HG02642 (cell line): ENCODE results near the gene C8G.

Source experiments
- ATAC-seq: cut with Tn5 transposase; IDR thresholded peaks from one replicate; pipeline ENCODE4 v1.9.1; 2021; ENCODE audit warnings: mild to moderate bottlenecking; ENCODE audit not compliant: unreplicated experiment, poor library complexity

Gene C8G

DNA sequence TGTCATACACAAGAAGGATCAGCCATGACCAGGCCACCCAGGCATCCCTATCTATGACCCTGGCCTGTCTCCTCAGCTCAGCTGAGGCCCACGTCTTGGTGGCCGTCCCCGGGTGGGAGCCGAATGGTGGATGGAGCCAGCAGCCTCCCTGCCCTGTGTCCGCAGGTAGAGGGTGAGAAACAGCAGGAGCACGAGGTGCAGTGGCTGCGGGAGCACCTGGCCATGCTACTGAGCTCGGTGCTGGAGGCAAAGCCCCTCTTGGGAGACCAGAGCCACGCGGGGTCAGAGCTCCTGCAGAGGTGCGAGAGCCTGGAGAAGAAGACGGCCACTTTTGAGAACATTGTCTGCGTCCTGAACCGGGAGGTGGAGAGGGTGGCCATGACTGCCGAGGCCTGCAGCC lies 25.0 kb upstream of the C8G start:
- no peak for ATAC-seq

DNA sequence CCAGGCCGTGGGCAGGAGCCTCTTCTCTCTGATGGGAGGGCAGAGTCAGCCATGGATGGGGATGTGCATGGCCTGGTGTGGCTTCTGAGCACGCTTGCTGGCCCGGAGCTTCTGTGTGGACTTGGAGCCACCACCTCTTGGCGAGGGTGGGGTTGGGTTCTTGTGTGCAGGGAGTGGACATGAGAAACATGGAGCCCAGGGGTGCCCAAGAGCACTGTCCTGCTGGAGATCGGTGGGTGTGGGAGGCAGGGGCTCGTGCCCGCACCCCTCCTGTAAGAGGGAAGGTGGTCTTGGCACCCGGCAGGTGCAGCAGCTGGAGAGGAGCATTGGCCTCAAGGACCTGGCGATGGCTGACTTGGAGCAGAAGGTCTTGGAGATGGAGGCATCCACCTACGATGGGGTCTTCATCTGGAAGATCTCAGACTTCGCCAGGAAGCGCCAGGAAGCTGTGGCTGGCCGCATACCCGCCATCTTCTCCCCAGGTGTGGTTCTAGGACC lies 24.3 kb upstream of the C8G start:
- no peak for ATAC-seq

DNA sequence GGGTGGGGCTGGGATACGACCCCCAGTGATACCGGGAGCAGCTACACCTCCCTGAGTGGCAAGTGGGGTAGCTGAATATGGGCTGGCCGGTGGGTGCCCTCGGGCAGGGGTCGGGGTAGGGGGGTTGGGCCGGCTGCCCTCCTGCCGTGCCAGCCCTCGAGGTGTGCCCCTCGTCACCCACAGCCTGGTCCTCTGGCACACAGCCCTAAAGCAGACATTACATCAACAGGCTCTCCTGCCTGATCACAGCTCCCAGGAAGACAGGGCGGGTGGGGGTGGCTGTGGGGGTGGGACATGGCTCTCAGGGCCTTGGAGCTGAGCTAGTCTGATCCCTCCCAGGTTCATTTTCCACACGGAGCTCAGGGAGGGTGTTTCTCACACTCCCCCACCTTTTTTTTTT lies 23.7 kb upstream of the C8G start:
- ATAC-seq = no peak

DNA sequence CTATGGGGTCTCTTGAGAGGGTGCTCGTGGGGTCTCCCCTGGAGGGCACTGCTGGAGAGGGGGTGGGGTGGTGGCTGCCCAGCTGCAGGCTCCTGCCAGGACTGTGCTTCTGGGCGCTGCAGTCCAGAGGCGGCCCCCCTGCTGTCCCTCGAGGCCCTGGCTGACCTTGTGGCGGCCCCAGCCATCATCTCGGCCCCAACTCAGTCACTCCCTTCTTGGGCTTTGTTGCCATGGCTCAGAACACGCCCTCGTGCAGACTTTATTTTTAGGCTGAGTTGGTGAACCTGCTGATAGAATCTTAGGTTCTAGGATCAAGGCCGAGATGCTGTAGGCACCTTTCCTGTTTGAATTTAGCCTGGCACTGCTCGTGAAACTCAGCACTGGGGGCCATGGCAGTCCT lies 23.3 kb upstream of the C8G start:
- ATAC-seq = no peak

DNA sequence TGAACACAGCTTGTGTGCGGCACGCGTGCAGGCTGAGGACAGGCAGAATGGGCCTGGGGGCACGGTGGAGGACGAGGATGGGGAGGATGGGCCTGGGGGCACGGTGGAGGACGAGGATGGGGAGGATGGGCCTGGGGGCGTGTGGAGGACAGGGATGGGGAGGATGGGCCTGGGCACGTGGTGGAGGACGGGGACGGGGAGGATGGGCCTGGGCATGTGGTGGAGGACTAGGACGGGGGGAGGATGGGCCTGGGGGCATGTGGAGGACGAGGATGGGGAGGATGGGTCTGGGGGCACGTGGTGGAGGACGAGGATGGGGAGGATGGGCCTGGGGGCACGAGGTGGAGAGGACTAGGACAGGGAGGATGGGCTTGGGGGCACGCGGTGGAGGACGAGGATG lies 22.5 kb upstream of the C8G start:
- no peak for ATAC-seq

DNA sequence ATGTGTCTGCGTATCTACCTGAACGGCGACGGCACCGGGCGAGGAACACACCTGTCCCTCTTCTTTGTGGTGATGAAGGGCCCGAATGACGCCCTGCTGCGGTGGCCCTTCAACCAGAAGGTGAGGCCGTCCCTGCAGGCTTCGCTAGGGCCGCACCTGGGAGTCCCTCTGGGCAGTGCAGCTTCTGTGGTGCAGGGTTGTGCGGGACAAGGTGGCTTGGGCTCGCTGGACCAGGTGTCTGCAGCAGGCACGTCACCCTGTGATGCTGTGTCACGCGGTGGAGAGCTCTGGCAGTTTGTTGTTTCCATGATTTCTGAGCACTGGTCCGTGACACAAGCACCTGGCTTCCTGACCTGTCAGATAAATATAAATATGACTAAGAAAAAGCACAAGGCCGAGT lies 21.2 kb upstream of the C8G start:
- ATAC-seq = no peak

DNA sequence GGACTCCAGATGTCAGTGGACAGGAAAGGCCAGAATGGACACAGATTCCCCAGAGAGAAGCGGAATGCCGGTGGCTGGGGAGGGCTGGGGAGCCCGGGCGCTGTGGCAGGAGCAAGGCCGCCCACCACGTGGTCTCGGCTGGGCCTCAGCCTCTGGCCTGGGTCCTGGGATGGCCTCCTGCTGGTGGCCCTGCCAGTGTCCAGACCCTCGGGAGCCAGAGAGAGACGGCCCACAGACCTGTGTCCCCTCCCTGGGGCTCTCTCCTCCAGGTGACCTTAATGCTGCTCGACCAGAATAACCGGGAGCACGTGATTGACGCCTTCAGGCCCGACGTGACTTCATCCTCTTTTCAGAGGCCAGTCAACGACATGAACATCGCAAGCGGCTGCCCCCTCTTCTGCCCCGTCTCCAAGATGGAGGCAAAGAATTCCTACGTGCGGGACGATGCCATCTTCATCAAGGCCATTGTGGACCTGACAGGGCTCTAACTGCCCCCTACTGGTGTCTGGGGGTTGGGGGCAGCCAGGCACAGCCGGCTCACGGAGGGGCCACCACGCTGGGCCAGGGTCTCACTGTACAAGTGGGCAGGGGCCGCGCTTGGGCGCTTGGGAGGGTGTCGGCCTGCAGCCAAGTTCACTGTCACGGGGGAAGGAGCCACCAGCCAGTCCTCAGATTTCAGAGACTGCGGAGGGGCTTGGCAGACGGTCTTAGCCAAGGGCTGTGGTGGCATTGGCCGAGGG lies 19.5 kb upstream of the C8G start:
- ATAC-seq = no peak

DNA sequence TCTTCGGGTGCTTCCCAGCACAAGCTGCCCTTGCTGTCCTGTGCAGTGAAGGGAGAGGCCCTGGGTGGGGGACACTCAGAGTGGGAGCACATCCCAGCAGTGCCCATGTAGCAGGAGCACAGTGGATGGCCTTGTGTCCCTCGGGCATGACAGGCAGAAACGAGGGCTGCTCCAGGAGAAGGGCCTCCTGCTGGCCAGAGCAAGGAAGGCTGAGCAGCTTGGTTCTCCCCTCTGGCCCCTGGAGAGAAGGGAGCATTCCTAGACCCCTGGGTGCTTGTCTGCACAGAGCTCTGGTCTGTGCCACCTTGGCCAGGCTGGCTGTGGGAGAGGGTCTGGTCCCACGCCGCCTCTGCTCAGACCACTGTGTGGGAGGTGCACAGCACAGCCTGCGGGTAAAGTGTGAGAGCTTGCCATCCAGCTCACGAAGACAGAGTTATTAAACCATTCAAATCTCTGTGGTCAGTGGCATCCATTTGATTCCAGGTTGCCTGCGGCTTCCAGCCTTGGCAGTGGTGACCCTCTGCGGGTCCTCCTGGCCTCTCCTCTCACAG lies 18.8 kb upstream of the C8G start:
- ATAC-seq = no peak

DNA sequence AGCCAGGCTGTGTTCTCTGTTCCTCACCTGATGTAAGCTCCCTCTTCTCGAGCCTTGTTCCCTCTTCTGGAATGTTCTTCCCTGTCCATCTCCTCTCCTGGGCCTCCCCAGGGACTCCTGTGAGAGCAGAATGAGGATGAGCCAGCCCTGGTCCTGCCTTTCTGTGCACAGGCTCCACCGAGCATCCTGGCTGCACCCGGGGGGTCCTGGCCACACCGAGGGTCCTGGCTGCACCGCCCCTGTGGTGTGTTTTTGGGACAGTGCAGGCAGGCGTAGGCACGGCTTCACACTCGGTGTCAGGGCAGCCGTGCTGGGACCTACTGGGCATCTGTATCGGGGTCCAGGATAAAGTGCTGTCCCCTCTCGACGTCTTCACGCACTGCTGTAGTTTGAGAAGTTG lies 18.3 kb upstream of the C8G start:
- ATAC-seq = no peak

DNA sequence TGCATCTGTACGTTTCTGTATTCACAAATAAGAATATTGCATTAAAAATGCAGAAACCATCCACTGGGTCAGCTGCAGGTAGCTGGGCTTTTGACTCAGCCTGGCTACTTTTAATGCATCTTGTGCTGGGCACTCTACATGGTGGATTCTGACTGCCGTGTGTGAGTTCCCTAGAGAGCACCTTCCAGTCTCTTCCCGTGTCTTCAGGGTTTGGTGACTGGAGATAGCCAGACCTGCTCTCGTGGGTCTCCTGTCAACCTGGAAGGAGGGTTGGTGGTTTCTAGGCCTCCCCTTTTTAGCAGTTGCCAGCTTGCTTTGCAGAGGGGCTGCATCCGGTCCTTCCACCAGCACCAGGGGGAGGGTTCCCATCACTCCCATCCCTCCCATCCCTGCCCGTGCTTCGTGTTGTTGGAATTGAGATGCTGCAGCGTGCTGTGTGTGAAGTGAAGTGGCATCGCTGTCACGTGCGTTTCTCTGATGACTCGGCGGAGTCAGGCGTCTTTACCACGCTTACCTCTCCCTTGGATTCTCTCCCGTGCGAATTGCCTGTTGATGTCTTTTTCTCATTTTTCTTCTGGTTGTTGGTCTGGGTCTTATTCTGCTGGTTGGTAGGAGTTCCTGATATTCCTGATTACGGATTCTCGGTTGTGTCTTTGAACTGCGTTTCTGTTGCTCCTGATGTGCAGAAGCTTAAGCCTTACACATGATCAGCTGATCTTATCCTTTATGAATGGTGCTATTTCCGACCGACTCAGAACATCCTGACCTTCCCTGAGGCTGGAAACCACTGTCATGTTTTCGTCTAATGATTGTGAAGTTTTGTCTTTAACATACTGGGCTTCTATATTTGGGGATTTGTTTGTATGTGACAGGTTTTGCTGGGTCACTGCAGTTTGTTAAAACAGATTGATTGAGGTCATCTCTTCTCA lies 17.4 kb upstream of the C8G start:
- no peak for ATAC-seq

DNA sequence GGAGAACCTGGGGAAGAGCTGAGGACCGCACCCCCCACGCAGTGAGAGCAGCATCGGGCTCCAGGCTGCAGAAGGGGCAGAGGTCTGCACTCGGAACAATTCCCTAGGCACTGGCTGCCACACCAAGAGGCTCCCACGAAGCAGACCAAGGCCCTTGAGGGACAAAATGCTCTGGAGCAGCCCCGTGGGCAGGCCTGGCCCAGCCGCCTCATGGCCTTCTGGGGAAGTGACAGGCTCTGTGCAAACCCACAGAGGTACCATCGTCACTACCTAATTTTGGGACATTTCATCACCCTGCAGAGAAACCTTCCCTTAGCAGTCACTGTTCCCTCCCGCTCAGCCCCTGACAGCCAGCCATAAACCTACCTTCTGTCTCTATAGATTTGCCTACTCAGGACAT lies 16.5 kb upstream of the C8G start:
- no peak for ATAC-seq

DNA sequence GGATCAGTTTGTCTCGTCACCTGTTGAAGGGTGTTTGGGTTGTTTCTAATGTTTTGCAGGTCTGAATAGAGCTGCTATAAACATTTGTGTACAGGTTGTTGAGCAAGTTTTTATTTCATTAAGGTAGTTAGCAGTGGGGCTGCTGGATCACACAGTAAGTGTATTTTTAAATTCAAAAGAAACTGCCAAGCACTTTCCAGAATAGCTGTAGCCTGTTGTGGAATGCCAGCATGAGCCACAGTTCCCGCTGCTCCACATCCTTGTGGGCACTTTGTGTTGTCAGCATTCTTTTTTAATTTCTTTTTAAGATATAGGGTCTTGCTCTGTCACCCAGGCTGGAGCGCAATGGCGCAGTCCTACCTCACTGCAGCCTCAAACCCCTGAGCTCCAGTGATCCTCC lies 15.0 kb upstream of the C8G start:
- no peak for ATAC-seq

DNA sequence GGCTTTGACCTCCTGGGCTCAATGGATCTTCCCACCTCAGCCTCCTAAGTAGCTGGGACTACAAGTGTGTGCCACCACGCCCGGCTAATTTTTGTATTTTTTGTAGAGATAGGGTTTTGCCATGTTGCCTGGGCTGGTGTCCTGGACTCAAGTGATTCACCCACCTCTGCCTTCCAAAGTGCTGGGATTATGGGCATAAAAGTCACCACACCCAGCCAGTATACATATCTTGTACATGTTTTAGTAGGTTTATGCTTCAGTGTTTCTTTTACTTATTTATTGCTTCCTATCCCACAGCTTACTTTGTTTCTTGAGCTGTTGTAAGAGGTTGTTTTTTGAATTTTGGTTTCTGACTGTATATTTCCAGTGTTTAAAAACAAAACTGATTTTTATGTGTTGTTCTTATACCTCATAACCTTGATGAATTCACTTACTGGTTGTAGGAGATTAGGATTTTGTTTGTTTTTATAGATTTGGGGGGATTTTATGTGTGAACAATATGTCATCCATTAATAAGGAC lies 13.4 kb upstream of the C8G start:
- no peak for ATAC-seq

DNA sequence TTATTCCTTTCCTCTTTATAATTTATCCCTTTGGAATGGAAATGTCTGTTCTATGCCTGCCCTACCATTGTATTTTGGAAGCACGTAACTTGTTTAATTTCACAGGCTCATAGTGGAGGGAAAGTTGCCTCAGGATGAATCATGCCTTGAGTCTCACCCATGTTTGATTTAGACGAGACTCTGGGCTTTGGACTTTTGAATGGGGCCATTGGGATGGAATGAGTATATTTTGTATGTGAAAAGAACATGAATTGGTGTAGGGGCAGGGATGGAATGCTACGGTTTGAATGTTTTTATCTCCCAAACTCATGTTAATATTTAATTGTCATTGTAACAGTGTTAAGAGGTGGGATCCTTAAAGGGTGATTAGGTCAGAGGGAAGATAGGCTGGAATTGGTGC lies 10.8 kb upstream of the C8G start:
- no peak for ATAC-seq

DNA sequence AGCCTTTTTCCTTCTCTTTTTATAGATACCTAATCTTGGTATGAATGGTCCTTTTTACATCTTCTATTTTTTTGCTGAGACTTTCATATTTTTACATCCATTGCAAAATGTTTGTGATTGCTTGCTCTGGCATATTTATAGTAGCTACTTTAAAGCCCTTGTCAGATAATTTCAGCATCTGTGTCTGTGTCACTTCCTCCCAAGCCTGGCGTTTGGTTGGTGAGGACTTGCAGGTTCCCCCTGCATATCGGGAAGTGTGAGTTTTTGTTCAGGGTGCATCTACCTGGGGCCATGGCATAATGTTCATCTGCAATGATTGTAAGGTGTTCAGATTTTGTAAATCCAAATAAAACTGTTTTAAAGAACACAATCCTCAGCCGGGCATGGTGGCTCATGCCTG lies 9.4 kb upstream of the C8G start:
- no peak for ATAC-seq

DNA sequence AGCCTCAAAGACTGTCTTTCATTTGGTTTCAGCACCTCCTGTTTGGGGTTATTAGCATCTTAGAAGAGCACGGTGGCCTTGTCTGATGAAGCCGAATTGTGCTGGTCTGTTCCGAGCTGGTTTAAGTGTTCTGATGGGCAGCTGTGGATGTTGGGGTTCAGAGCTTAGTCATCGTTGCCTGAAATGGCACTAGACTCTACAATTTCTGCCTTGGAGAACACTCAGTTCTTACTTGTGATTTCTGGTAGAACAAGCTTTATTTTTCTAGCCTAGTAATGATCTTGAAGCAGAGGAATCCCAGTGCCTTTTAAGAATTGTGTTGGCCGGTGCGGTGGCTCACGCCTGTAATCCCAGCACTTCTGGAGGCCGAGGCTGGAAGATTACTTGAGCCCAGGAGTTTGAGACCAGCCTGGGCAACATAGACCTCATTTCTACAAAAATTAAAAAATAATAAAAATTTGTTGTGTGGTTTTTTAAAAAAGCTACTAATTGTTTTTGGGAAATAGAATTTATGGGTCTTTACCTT lies 8.3 kb upstream of the C8G start:
- ATAC-seq = no peak

DNA sequence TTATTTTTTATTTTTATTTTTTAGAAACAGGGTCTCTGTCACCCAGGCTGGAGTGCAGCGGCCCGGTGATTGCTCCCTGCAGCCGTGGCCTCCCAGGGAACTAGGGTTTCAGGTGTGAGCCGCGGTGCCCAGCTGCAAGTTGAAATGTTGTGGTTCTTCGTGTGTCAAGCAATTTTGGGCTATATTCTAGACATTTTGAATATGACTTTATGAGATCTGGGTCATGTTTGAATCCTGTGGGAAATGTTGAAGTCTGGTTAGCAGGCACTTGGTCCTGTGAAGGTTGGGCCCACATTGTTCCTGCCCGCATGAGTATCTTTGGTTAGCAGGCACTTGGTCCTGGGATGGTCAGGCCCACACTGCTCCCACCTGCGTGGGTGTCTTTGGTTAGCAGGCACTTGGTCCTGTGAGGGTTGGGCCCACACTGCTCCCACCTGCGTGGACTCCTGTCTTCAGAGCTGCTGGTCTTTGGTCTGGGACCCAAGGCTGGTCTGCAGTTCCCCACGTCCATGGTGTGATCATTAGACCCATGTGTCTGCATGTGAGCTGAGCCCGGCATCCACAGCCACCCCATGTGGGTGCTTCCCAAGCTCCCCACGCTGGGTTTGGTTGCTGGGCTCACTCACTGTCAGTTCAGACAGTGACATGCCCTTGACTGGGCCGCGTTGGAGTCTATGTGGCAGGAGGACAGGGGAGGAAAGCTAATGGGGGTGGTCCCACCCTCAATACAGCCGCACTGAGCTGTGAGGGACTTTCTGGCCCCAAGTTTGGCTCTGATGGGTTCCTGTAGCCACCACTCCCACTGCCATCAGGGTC lies 7.6 kb upstream of the C8G start:
- ATAC-seq = no peak

DNA sequence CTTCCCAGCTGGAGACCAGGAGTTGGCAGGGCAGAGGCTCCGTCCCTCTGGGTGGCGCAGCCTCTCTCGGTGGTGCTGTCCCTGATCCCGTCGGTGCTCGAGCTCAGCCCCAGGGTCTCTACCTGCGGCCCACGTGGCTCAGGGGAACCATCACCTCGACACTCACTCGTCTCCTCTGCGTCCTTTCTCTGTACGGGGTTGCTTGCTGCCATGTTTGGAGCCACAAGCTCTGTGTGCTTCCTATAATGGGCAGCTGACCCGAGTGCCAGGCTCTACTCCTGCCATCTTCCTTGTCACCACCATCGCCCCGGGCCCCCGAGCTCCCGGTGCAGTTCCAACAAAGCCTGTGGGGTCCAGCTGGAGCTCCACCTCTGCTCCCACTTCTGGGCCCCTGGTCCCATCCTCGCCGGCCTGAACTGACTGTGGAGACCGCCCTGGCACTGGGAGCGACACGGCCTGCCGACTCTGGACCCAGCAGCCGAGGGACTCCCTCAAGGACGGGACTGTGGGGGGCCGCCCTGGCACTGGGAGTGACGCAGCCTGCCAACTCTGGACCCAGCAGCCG lies 5.5 kb upstream of the C8G start:
- no peak for ATAC-seq

DNA sequence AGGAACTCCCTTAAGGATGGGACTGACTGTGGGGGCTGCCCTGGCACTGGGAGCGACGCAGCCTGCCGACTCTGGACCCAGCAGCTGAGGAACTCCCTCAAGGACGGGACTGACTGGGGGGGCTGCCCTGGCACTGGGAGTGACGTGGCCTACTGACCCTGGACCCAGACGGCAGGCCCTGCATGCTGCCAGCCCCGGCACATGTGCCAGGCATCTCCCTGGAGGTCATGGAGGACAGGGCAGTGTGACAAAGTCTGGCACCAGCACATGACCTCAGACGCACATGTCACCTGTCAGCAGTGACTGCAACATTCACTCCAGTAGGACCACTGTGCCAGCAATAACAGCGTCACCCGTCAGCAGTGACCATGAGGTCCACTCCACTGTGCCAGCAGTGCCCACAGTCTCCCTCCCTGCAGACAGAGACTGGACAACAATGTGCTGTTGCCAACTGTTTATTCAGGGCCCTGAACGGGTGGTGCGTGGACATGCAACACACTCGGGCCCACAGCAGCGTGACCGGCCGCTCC lies 5.0 kb upstream of the C8G start:
- no peak for ATAC-seq
